GM21447 (cell line): ENCODE measurements around the gene KLF11.

Source experiments
- ATAC-seq: cut with Tn5 transposase; IDR thresholded peaks from one replicate; pipeline ENCODE4 v1.9.1; 2021; ENCODE audit not compliant: unreplicated experiment

The KLF11 gene

GRCh38 chr2:10039658-10040410, 3.5 kb upstream of the KLF11 start:
- no peak for ATAC-seq

GRCh38 chr2:10041711-10042110, 1.6 kb upstream of the KLF11 start:
- no peak for ATAC-seq

GRCh38 chr2:10042301-10043161, 819 bp upstream of the KLF11 start:
- ATAC-seq = no peak

GRCh38 chr2:10043906-10044601, 704 bp downstream of the KLF11 start:
- ATAC-seq = peak; percentile 36

GRCh38 chr2:10045561-10046355, 2.4 kb downstream of the KLF11 start:
- no peak for ATAC-seq

GRCh38 chr2:10046931-10047330, 3.6 kb downstream of the KLF11 start:
- ATAC-seq = no peak

- no peak for ATAC-seq
These were observed 4.5 kb downstream of the KLF11 start for GRCh38 chr2:10047616-10048500.

- no peak for ATAC-seq
These were observed 5.3 kb downstream of the KLF11 start for GRCh38 chr2:10048501-10049171.

GRCh38 chr2:10052216-10052615, 8.9 kb downstream of the KLF11 start:
- no peak for ATAC-seq

- no peak for ATAC-seq
These were observed 10.0 kb downstream of the KLF11 start for GRCh38 chr2:10053351-10053750.

GRCh38 chr2:10054424-10054823, 11.1 kb downstream of the KLF11 start:
- no peak for ATAC-seq

- no peak for ATAC-seq
These were observed 11.6 kb downstream of the KLF11 start for GRCh38 chr2:10054976-10055375.

GRCh38 chr2:10056439-10056838, 13.1 kb downstream of the KLF11 start:
- ATAC-seq = no peak

- ATAC-seq = no peak
These were observed 14.1 kb downstream of the KLF11 start for GRCh38 chr2:10057231-10058107.

- ATAC-seq = no peak
These were observed 15.1 kb downstream of the KLF11 start for GRCh38 chr2:10058251-10059015.

- ATAC-seq = no peak
These were observed 15.6 kb downstream of the KLF11 start for GRCh38 chr2:10059016-10059351.

GRCh38 chr2:10059552-10060335, 16.4 kb downstream of the KLF11 start:
- no peak for ATAC-seq
